Measurements from ENCODE around the gene CFL1. TPM values are rescaled to one million over a fixed set of nuclear protein-coding genes. Genes with fewer than 3 reads are reported as not detected.

CFL1 gene
- polyA plus RNA-seq, 4 donors: 733 to 901 (median 785) TPM

GRCh38 chr11:65888163-65888814, 30.3 kb upstream of the CFL1 start, which contains the start of gene FIBP:
Gene FIBP (minus strand): TSS chr11:65888471. CDS start chr11:65888418, 53 bp downstream.
- DNase-seq (ENCODE audit: low read depth in 4 of 4, low spot score in 2 of 4): peak; percentile 86 to 94 (median 92)

- DNase-seq (ENCODE audit: low read depth in 4 of 4, low spot score in 2 of 4): no peak
Observed at GRCh38 chr11:65887723-65888162, 29.8 kb upstream of the CFL1 start.

GRCh38 chr11:65886826-65887722, 29.1 kb upstream of the CFL1 start:
- no peak for DNase-seq (ENCODE audit: low read depth in 4 of 4, low spot score in 2 of 4)

- no peak for DNase-seq (ENCODE audit: low read depth in 4 of 4, low spot score in 2 of 4)
Observed at GRCh38 chr11:65885808-65886536, 28.0 kb upstream of the CFL1 start.

GRCh38 chr11:65885231-65885630, 27.3 kb upstream of the CFL1 start:
- DNase-seq (ENCODE audit: low read depth in 4 of 4, low spot score in 2 of 4): no peak

GRCh38 chr11:65884716-65885092, 26.7 kb upstream of the CFL1 start:
- DNase-seq (ENCODE audit: low read depth in 4 of 4, low spot score in 2 of 4): no peak

GRCh38 chr11:65883786-65884715, 26.1 kb upstream of the CFL1 start:
- DNase-seq (ENCODE audit: low read depth in 4 of 4, low spot score in 2 of 4): no peak

GRCh38 chr11:65883058-65883761, 25.2 kb upstream of the CFL1 start:
- DNase-seq (ENCODE audit: low read depth in 4 of 4, low spot score in 2 of 4): no peak

- no peak for DNase-seq (ENCODE audit: low read depth in 4 of 4, low spot score in 2 of 4)
Observed at GRCh38 chr11:65882120-65883057, 24.4 kb upstream of the CFL1 start.

GRCh38 chr11:65880844-65881421, 23.0 kb upstream of the CFL1 start:
- DNase-seq (ENCODE audit: low read depth in 4 of 4, low spot score in 2 of 4): no peak

GRCh38 chr11:65880027-65880426, 22.0 kb upstream of the CFL1 start:
- no peak for DNase-seq (ENCODE audit: low read depth in 4 of 4, low spot score in 2 of 4)

GRCh38 chr11:65879617-65880016, 21.6 kb upstream of the CFL1 start, which contains the start of gene CTSW:
Gene CTSW (plus strand): TSS chr11:65879837. CDS start chr11:65879855, 18 bp downstream.
- DNase-seq (ENCODE audit: low read depth in 4 of 4, low spot score in 2 of 4): no peak

- peak in 2 of 4 donors; percentile 84 to 86 for DNase-seq (ENCODE audit: low read depth in 4 of 4, low spot score in 2 of 4)
Observed at GRCh38 chr11:65873318-65874156, 15.6 kb upstream of the CFL1 start.

- DNase-seq (ENCODE audit: low read depth in 4 of 4, low spot score in 2 of 4): no peak
Observed at GRCh38 chr11:65872586-65873317, 14.8 kb upstream of the CFL1 start, which contains the start of gene EFEMP2. Gene EFEMP2 (minus strand): TSS chr11:65872800. CDS start chr11:65872354, 446 bp downstream.

- DNase-seq (ENCODE audit: low read depth in 4 of 4, low spot score in 2 of 4): no peak
Observed at GRCh38 chr11:65871811-65872548, 14.0 kb upstream of the CFL1 start.

All from left renal cortex interstitium (tissue), 4 donors.